Measurements from ENCODE around the gene KLHL18.

The KLHL18 gene

DNA sequence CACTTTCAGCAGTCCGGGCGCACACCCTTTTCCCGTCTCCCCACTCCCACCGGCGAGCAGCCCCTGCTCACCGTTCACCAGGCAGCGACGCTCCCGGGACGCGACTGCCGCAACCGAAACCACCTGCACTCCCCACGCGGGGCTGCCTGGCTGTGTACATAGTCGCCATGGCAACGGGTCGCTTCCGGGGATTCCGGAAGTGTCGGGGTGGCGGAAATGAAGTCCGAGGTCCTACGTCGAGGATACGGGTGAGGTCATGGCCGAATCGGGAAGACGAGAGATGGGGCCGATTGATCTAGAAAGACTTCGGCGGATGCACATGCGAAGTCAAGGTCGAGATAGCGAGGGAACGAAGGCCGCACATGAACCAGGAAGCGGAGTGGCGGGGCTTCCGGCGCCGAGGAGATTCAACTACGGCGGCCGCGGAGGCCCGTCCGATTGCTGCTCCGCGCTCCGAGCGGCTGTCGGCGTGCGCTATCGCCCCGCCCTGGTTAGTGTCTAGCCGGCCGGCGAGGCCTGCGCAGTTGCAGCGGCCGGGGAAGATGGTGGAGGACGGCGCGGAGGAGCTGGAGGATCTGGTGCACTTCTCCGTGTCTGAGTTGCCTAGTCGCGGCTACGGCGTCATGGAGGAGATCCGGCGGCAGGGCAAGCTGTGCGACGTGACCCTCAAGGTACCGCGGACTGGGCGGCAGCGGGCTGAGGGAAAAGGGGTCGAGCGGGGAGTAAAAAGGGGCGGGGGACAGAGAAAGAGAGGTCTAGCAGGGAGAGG lies at the start of gene KLHL18, which contains the start of gene KIF9:
Gene KLHL18, plus strand, starts transcription at position 521 of the 769 bp plus-strand sequence. Its CDS starts 22 bp downstream, at position 543.
Gene KIF9, minus strand, starts transcription at position 376 of the 769 bp plus-strand sequence. CDS start 5,425 bp downstream, outside the sequence.
- FAIRE-seq (no peak), DNase-seq (ENCODE audit: insufficient read length, low spot score) (peak; percentile 93)
- TF ChIP-seq, protein P1, sequence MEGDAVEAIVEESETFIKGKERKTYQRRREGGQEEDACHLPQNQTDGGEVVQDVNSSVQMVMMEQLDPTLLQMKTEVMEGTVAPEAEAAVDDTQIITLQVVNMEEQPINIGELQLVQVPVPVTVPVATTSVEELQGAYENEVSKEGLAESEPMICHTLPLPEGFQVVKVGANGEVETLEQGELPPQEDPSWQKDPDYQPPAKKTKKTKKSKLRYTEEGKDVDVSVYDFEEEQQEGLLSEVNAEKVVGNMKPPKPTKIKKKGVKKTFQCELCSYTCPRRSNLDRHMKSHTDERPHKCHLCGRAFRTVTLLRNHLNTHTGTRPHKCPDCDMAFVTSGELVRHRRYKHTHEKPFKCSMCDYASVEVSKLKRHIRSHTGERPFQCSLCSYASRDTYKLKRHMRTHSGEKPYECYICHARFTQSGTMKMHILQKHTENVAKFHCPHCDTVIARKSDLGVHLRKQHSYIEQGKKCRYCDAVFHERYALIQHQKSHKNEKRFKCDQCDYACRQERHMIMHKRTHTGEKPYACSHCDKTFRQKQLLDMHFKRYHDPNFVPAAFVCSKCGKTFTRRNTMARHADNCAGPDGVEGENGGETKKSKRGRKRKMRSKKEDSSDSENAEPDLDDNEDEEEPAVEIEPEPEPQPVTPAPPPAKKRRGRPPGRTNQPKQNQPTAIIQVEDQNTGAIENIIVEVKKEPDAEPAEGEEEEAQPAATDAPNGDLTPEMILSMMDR (IDR thresholded peaks at IDR 0.05; ENCODE audit: insufficient read depth, missing control alignments) = no peak

DNA sequence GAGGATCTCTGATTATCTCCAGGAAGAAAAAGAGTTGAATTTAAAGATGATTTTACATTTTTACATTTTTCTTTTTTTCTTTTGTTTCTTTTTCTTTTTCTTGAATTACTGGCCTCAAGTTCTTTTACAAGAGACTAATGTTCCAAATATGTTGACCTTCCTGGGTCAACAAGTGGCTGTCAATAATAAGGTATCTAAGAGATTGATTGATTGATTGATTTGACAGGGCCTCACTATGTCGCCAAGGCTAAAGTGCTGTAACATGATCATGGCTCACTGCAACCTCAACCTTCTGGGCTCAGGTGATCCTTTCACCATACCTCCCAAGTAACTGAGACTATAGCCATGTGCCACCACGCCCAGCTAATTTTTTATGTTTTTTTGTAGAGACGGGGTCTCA lies 44.7 kb upstream of the KLHL18 start:
- no peak for DNase-seq (ENCODE audit: insufficient read length, low spot score)
- TF ChIP-seq, protein P1 (IDR thresholded peaks at IDR 0.05; ENCODE audit: insufficient read depth, missing control alignments) = no peak
- no peak for FAIRE-seq

DNA sequence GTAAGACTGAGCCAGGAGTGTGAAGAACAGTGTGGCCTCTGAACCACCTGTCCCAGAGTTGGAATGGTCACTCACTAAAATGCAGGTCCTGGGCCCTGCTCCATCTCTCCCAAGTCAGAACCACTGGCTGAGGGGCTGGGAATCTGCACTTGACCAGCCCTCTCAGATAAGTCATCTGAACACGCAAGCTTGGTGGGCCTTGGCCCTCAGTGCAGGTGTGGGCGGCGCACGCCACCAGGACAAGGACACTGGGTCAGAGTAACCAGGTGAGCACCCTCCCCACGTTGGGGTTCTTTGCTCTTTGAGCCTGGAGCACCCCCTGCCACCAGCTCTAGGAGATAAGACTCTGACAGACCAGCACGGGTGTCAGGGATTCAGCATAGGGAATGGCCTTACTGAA lies 42.8 kb upstream of the KLHL18 start:
- DNase-seq (ENCODE audit: insufficient read length, low spot score) (no peak), FAIRE-seq (no peak)
- TF ChIP-seq, protein P1 (IDR thresholded peaks at IDR 0.05; ENCODE audit: insufficient read depth, missing control alignments) = no peak

DNA sequence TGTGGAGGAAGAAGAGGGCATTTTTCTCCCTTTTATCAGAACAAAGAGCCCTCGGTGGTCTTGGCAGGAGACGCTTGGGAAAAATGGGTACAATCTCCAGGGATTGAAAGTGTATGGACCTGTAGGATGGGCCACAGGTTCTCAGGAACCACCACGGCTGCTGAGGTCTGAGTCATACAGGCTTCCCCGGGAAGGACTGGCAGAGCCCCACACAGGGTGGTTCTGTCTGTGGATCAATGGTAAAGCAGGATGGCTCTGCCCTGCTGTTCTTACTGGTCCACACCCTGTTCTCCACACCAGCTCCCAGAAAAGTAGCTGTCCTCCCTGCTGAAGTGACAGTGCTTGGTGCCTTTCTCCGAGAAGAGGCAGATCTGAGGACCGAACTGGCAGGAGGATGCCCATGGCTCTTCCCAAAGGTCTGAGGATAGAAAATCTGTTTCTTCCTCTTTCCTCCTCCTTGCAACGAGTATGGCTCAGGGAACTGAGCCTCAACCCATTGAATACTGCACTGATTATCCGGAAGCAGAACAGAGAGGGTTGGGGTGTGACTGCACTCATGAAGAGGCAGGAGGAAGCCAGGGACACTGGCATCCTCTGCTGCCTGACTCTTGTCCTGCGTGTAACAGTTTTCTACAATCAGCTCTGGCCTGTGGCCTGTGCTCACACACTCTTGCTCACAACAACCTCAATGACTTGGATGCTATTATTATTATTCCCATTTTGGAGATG lies 39.2 kb upstream of the KLHL18 start:
- no peak for FAIRE-seq
- DNase-seq (ENCODE audit: insufficient read length, low spot score) = no peak
- TF ChIP-seq, protein P1 (IDR thresholded peaks at IDR 0.05; ENCODE audit: insufficient read depth, missing control alignments) = no peak

DNA sequence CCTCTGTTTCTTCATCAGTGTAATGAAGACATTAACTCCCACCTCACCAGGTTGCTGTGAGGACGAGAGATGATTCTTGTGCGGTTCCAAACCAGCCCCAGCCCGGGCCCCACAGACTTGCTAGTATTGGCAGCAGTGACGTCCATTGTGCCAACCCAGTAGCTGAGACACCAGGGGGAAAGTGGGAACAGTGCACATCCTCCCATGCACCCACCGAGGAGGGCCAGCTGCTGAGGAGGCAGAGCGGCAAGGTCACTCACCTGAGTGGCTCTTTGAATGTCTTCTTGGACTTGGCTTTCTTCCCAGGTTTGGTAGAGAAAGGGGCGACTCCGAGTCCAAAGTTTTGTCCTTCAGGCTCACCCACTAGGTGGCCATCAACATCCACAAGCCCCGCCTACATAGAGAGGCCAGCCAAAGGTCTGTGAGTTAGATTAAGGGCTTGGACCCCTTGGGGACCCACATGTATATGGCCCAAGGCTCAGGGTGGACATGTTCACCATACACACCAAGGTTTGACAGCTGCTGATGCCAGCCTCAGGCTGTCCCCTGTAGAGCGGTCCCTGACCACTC lies 38.1 kb upstream of the KLHL18 start:
- TF ChIP-seq, protein P1 (IDR thresholded peaks at IDR 0.05; ENCODE audit: insufficient read depth, missing control alignments) = no peak
- DNase-seq (ENCODE audit: insufficient read length, low spot score) (no peak), FAIRE-seq (no peak)

DNA sequence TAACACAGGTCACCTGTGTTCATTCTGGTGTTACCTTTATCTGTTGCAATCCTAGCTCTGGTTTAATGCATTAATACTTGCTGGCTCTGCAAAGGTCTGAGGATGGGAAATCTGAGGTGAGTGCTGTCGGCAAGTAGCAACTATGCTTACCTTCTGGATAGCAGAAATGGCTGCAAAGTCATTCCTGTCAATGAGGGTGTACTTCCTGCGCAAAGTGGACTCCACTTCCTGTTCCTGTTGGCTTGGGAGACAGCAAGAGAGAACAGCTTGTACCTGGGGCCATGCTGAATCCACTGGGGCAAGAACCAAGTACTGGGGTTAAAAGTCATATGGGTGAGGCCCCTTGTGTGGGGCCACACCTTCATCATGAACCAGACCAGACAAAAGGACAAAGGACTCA lies 37.5 kb upstream of the KLHL18 start:
- DNase-seq (ENCODE audit: insufficient read length, low spot score) (no peak), FAIRE-seq (no peak)
- TF ChIP-seq, protein P1 (IDR thresholded peaks at IDR 0.05; ENCODE audit: insufficient read depth, missing control alignments) = no peak

All from D721Med (cell line).